Body of pancreas (tissue), 4 donors: ENCODE data around the gene RNF41. TPM values are rescaled to one million over a fixed set of nuclear protein-coding genes. Genes with fewer than 3 reads are reported as not detected.

Experiments
- ATAC-seq: fragments of 150-250 bp; one replicate; pipeline ENCODE4 v1.9.1; 2016
- DNase-seq, 4 donors: peaks; one replicate each; pipeline ENCODE4 v3.0.0-alpha.2; 2019
- H3K27ac ChIP-seq, 4 donors: fragments of 200-600 bp; sonication (generic); 1 replicate in 3 of 4; 2 replicates in 1 of 4; pipeline versions ENCODE4 v1.5.1 to v1.6.1; 2016 to 2019; ENCODE audit warnings: mild to moderate bottlenecking in 1 of 4, mixed read lengths in 1 of 4, moderate library complexity in 1 of 4
- H3K27me3 ChIP-seq, 2 donors: fragments of 200-600 bp; sonication (generic); one replicate each; pipeline ENCODE4 v1.6.0; 2016; ENCODE audit warnings: mild to moderate bottlenecking in 1 of 2
- H3K36me3 ChIP-seq, 2 donors: fragments of 200-600 bp; sonication (generic); replicated peaks in 1 of 2; 2 replicates each; pipeline ENCODE4 v1.5.1; 2016; ENCODE audit warnings: low read depth in 2 of 2; ENCODE audit not compliant: insufficient read depth in 1 of 2
- H3K4me1 ChIP-seq: fragments of 200-600 bp; sonication (generic); one replicate; pipeline ENCODE4 v1.6.0; 2016
- H3K4me3 ChIP-seq, 2 donors: fragments of 200-600 bp; sonication (generic); 1 replicate in 1 of 2; 2 replicates in 1 of 2; pipeline ENCODE4 v1.5.1; 2016 to 2019
- H3K9me3 ChIP-seq, 3 donors: fragments of 200-600 bp; sonication (generic); 1 replicate in 2 of 3; 2 replicates in 1 of 3; pipeline ENCODE4 v1.5.1; 2016
- CTCF ChIP-seq, 7 experiments: fragments of 450-650 bp in 4 of 7; fragments of 200-600 bp in 3 of 7; sonication (generic) in 3 of 7; IDR thresholded peaks; one replicate each; pipeline ENCODE4 v1.5.1; 2016 to 2019; ENCODE audit warnings: antibody characterized with exemption in 7 of 7
- POLR2A ChIP-seq, 3 donors: fragments of 450-650 bp; IDR thresholded peaks; one replicate each; pipeline ENCODE4 v1.6.1; 2016; ENCODE audit warnings: antibody characterized with exemption in 3 of 3, mild to moderate bottlenecking in 2 of 3
- WGBS, 2 donors: methylation state at CpG; one replicate each; pipeline ENCODE4 v1.1.5; 2017; 5-methylcytosine and 5-hydroxymethylcytosine counted together
- intact Hi-C: fragments of 100-400 bp; cut with DNase I; formaldehyde crosslinking; loops from one replicate; pipeline ENCODE4 v1.15.1; 2023
- total RNA-seq, 2 donors: library from RNA; depleted of rRNA; stranded (reverse); fragments of >200 nt; gene quantifications; one replicate each; pipeline ENCODE4 v1.1.0, GENCODE V29; 2016

Gene RNF41
- total RNA-seq, 2 donors from 2014 or later: 13.2 TPM

- intact Hi-C loops: no loop called here
- DNase-seq (peak; percentile 91 to 93 (median 92)), ATAC-seq (peak; percentile 91)
- H3K4me3 ChIP-seq: peak within 1 kb of the TSS; percentile 80
- TF ChIP-seq POLR2A (IDR thresholded peaks at IDR 0.05) (peak in 2 of 3 donors; percentile 74 to 75), CTCF (IDR thresholded peaks at IDR 0.05) (peak; percentile 59 to 100 (median 80))
- peaks cover 0 to 8% of the 10 kb centered on the region in 2 donors for H3K36me3 ChIP-seq
- no peaks in the 10 kb centered on the region for H3K27me3 ChIP-seq
- peaks cover 25% of the 10 kb centered on the region for H3K4me1 ChIP-seq
- H3K9me3 ChIP-seq: no peaks in the 10 kb centered on the region
- peak within 1 kb of the TSS; percentile 84 to 96 (median 91) for H3K27ac ChIP-seq
- WGBS, 2 donors: 0 to 1% methylated on average over 11 to 66 of the region's 93 CpGs
These were observed 32.4 kb downstream of the RNF41 start, which contains the start of gene SMARCC2 for GRCh38 chr12:56189099-56189917. Gene SMARCC2 (minus strand): TSS chr12:56189483. CDS start chr12:56189461, 22 bp downstream.

- Histone ChIP-seq H3K4me1 (peaks cover 25% of the 10 kb centered on the region), H3K9me3 (no peaks in the 10 kb centered on the region), H3K36me3 (peaks cover 0 to 13% of the 10 kb centered on the region in 2 donors), H3K27ac (peak overlapping the region; percentile 65 to 96 (median 88)), H3K27me3 (no peaks in the 10 kb centered on the region), H3K4me3 (peak overlapping the region; percentile 80)
- no peak for TF ChIP-seq POLR2A (IDR thresholded peaks at IDR 0.05)
- no peak for TF ChIP-seq CTCF (IDR thresholded peaks at IDR 0.05)
- WGBS, 2 donors: 0 to 2% methylated on average over 1 to 16 of the region's 17 CpGs
- ATAC-seq (no peak), DNase-seq (no peak)
- intact Hi-C loops: no loop called here
These were observed 33.0 kb downstream of the RNF41 start for GRCh38 chr12:56188778-56189098.

GRCh38 chr12:56188131-56188777 lies 33.5 kb downstream of the RNF41 start:
- peaks cover 25% of the 10 kb centered on the region for H3K4me1 ChIP-seq
- ATAC-seq: no peak
- 8 to 10% methylated on average over 6 to 10 of the region's 10 CpGs for WGBS, 2 donors
- no peaks in the 10 kb centered on the region for H3K9me3 ChIP-seq
- no peak for TF ChIP-seq POLR2A (IDR thresholded peaks at IDR 0.05)
- peak overlapping the region in 3 of 4 donors; percentile 65 to 96 (median 92) for H3K27ac ChIP-seq
- peaks cover 0 to 17% of the 10 kb centered on the region in 2 donors for H3K36me3 ChIP-seq
- DNase-seq: no peak
- intact Hi-C loops: no loop called here
- peak overlapping the region; percentile 80 for H3K4me3 ChIP-seq
- H3K27me3 ChIP-seq: no peaks in the 10 kb centered on the region

- H3K27ac ChIP-seq: peak overlapping the region in 1 of 4 donors; percentile 96
- intact Hi-C loops: loop anchor here (2.0 kb wide), 1 partner anchor 66 kb away; no protein-coding TSS in a partner anchor
- no peaks in the 10 kb centered on the region for H3K9me3 ChIP-seq
- H3K36me3 ChIP-seq: peaks cover 0 to 22% of the 10 kb centered on the region in 2 donors
- H3K4me3 ChIP-seq: no peak overlapping the region
- ATAC-seq: no peak
- peaks cover 25% of the 10 kb centered on the region for H3K4me1 ChIP-seq
- 47 to 73% methylated on average over 2 of the region's 2 CpGs for WGBS, 2 donors
- no peaks in the 10 kb centered on the region for H3K27me3 ChIP-seq
- no peak for DNase-seq
- no peak for TF ChIP-seq POLR2A (IDR thresholded peaks at IDR 0.05)
- TF ChIP-seq CTCF (IDR thresholded peaks at IDR 0.05): no peak
These were observed 34.8 kb downstream of the RNF41 start for GRCh38 chr12:56186957-56187356.

GRCh38 chr12:56178347-56178746 lies 43.4 kb downstream of the RNF41 start:
- Histone ChIP-seq H3K27ac (no peak overlapping the region), H3K4me1 (no peaks in the 10 kb centered on the region), H3K9me3 (no peaks in the 10 kb centered on the region), H3K4me3 (no peak overlapping the region), H3K27me3 (no peaks in the 10 kb centered on the region), H3K36me3 (peaks cover 7 to 42% of the 10 kb centered on the region in 2 donors)
- WGBS, 2 donors: 94 to 98% methylated on average over 3 of the region's 3 CpGs
- no peak for ATAC-seq
- no peak for TF ChIP-seq CTCF (IDR thresholded peaks at IDR 0.05)
- no peak for TF ChIP-seq POLR2A (IDR thresholded peaks at IDR 0.05)
- DNase-seq: no peak
- intact Hi-C loops: no loop called here
